Chondrocyte (in vitro differentiated cells): ENCODE measurements around the gene FAP. TPM values are rescaled to one million over a fixed set of nuclear protein-coding genes. Genes with fewer than 3 reads are reported as not detected.

Experiments
- DNase-seq: peaks from one replicate; pipeline ENCODE4 v3.0.0; 2021; ENCODE audit warnings: mixed read lengths, low spot score
- H3K27ac Mint-ChIP-seq: one replicate; pipeline ENCODE4 v1.8.0; 2021; ENCODE audit warnings: mild to moderate bottlenecking, moderate library complexity, mixed read lengths; ENCODE audit not compliant: unreplicated experiment
- H3K27me3 Mint-ChIP-seq: 2 replicates; pipeline ENCODE4 v1.8.0; 2021; ENCODE audit warnings: low read depth, mixed read lengths
- H3K36me3 Mint-ChIP-seq: 2 replicates; pipeline ENCODE4 v1.8.0; 2021; ENCODE audit warnings: low read depth, mixed read lengths
- H3K4me1 Mint-ChIP-seq: 2 replicates; pipeline ENCODE4 v1.8.0; 2021; ENCODE audit warnings: low read depth, mild to moderate bottlenecking, mixed read lengths
- H3K4me3 Mint-ChIP-seq: one replicate; pipeline ENCODE4 v1.8.0; 2021; ENCODE audit warnings: mild to moderate bottlenecking, moderate library complexity, mixed read lengths; ENCODE audit not compliant: unreplicated experiment
- H3K9me3 Mint-ChIP-seq: 2 replicates; pipeline ENCODE4 v1.8.0; 2021; ENCODE audit warnings: low read depth, mixed read lengths
- CTCF ChIP-seq: fragments of 200-600 bp; sonication (generic); IDR thresholded peaks from 2 replicates; pipeline ENCODE4 v1.5.0; 2021; ENCODE audit warnings: antibody characterized with exemption, mild to moderate bottlenecking, moderate library complexity
- total RNA-seq: library from RNA; stranded (reverse); gene quantifications from 3 replicates; pipeline ENCODE4 v1.2.1, GENCODE V29; 2021

Gene FAP
- total RNA-seq, 1 donor from 2014 or later = 163 TPM

- no peaks in the 10 kb centered on the region for H3K9me3 Mint-ChIP-seq
- no peak overlapping the region for H3K4me3 Mint-ChIP-seq
- DNase-seq = no peak
- H3K27me3 Mint-ChIP-seq = no peaks in the 10 kb centered on the region
- peaks cover 53% of the 10 kb centered on the region for H3K36me3 Mint-ChIP-seq
- TF ChIP-seq CTCF = no peak
- peak overlapping the region; percentile 89 for H3K27ac Mint-ChIP-seq
- peaks cover 65% of the 10 kb centered on the region for H3K4me1 Mint-ChIP-seq
Measured at GRCh38 chr2:162198239-162198638, 45.0 kb downstream of the FAP start.

GRCh38 chr2:162197069-162197825, 46.0 kb downstream of the FAP start:
- Mint-ChIP-seq H3K27ac (peak overlapping the region; percentile 89), H3K4me3 (no peak overlapping the region), H3K36me3 (peaks cover 57% of the 10 kb centered on the region), H3K27me3 (no peaks in the 10 kb centered on the region), H3K4me1 (peaks cover 68% of the 10 kb centered on the region), H3K9me3 (no peaks in the 10 kb centered on the region)
- no peak for TF ChIP-seq CTCF
- DNase-seq = no peak

- DNase-seq = no peak
- Mint-ChIP-seq H3K36me3 (peaks cover 60% of the 10 kb centered on the region), H3K4me3 (no peak overlapping the region), H3K4me1 (peaks cover 71% of the 10 kb centered on the region), H3K27me3 (no peaks in the 10 kb centered on the region), H3K27ac (peak overlapping the region; percentile 89), H3K9me3 (no peaks in the 10 kb centered on the region)
- no peak for TF ChIP-seq CTCF
Measured at GRCh38 chr2:162196638-162197037, 46.6 kb downstream of the FAP start.

GRCh38 chr2:162188451-162188850, 54.8 kb downstream of the FAP start:
- Mint-ChIP-seq H3K27ac (no peak overlapping the region), H3K4me1 (peaks cover 26% of the 10 kb centered on the region), H3K4me3 (no peak overlapping the region), H3K27me3 (no peaks in the 10 kb centered on the region), H3K36me3 (peaks cover 56% of the 10 kb centered on the region), H3K9me3 (no peaks in the 10 kb centered on the region)
- no peak for TF ChIP-seq CTCF
- no peak for DNase-seq

GRCh38 chr2:162185541-162186232, 57.6 kb downstream of the FAP start:
- Mint-ChIP-seq H3K4me3 (no peak overlapping the region), H3K9me3 (no peaks in the 10 kb centered on the region), H3K4me1 (peaks cover 37% of the 10 kb centered on the region), H3K27ac (no peak overlapping the region), H3K36me3 (peaks cover 45% of the 10 kb centered on the region), H3K27me3 (no peaks in the 10 kb centered on the region)
- no peak for DNase-seq
- TF ChIP-seq CTCF = no peak
